Calu3 (cell line): ENCODE data around the gene EGLN1. TPM values are rescaled to one million over a fixed set of nuclear protein-coding genes. Genes with fewer than 3 reads are reported as not detected.
A peak's percentile ranks its signal among the peaks of the same experiment; 100 is the strongest.

Experiments used
- BruUV-seq: library from RNA; stranded (reverse); fragments of 400-500 nt; replicated peaks from 2 replicates; lab custom pipeline; 2021; lab: Mats Ljungman, UMichigan
- CTCF ChIA-PET: fragments of 300-600 bp; sonication (Branson Sonifier 250); formaldehyde crosslinking; loops from one replicate; lab custom pipeline; 2022; ENCODE audit warnings: antibody characterized with exemption; lab: Charles Lee
- DNase-seq: peaks from one replicate; pipeline ENCODE4 v3.0.0; 2022
- H3K27ac Mint-ChIP-seq: one replicate; pipeline ENCODE4 v1.8.0; 2022; ENCODE audit warnings: mixed read lengths; ENCODE audit not compliant: unreplicated experiment
- H3K27me3 Mint-ChIP-seq: one replicate; pipeline ENCODE4 v1.8.0; 2022; ENCODE audit warnings: mixed read lengths; ENCODE audit not compliant: unreplicated experiment
- H3K36me3 Mint-ChIP-seq: one replicate; pipeline ENCODE4 v1.8.0; 2022; ENCODE audit warnings: mild to moderate bottlenecking, moderate library complexity, mixed read lengths; ENCODE audit not compliant: insufficient read depth, unreplicated experiment
- H3K4me1 Mint-ChIP-seq: one replicate; pipeline ENCODE4 v1.8.0; 2022; ENCODE audit warnings: mild to moderate bottlenecking, low read depth, mixed read lengths; ENCODE audit not compliant: unreplicated experiment
- H3K4me3 Mint-ChIP-seq: one replicate; pipeline ENCODE4 v1.8.0; 2022; ENCODE audit warnings: mild to moderate bottlenecking, low read depth, moderate library complexity, mixed read lengths; ENCODE audit not compliant: unreplicated experiment
- H3K9me3 Mint-ChIP-seq: one replicate; pipeline ENCODE4 v1.8.0; 2022; ENCODE audit warnings: low read depth, mixed read lengths; ENCODE audit not compliant: unreplicated experiment
- intact Hi-C: fragments of 100-400 bp; cut with micrococcal nuclease; formaldehyde crosslinking; loops from one replicate; pipeline ENCODE4 v1.10.0; 2022; ENCODE audit not compliant: unreplicated experiment
- total RNA-seq: library from RNA; stranded (reverse); gene quantifications from 2 replicates; pipeline ENCODE4 v1.2.3, GENCODE V29; 2022
- TF ChIP-seq, protein P1 (sequence below): fragments of 200-600 bp; IDR thresholded peaks from one replicate; pipeline ENCODE4 v1.8.0; 2022; ENCODE audit warnings: antibody characterized with exemption; ENCODE audit not compliant: unreplicated experiment

Gene EGLN1
- total RNA-seq, 1 experiment from 2014 or later, result 34.9 TPM

DNA sequence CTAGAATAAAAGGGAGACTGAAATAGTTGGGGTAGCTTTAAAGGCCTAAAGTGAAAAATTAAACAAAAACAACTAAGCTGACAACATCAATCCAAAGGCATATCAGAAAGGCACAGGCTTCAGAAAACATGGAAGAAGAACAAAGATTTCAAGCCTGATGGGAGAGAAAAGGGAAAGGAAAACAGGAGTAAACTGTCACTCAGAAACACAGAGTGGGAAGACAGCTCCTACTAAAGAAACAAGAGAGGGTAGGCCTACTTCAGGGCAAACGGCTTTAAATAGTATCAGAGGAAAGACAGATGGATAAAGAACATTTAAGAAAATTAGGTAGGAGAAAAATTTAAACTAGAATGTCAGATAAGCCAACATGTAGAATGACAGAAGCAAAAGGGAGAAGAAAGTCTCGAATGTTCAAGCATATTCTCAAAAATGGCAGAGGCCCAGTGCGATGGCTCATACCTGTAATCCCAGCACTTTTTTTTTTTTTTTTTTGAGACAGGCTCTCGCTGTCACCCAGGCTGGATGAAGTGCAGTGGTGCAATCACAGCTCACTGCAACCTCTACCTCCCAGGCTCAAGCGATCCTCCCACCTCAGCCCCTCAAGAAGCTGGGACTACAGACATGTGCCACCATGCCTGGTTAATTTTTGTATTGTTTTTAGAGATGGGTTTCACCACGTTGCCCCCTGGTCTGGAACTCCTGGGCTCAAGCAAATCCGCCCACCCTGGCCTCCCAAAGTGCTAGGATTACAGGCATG, 7.6 kb downstream of the EGLN1 start:
- intact Hi-C loops, result loop anchor here (5.0 kb wide), 1 partner anchor 178 kb away; no protein-coding TSS in a partner anchor
- TF ChIP-seq, protein P1, sequence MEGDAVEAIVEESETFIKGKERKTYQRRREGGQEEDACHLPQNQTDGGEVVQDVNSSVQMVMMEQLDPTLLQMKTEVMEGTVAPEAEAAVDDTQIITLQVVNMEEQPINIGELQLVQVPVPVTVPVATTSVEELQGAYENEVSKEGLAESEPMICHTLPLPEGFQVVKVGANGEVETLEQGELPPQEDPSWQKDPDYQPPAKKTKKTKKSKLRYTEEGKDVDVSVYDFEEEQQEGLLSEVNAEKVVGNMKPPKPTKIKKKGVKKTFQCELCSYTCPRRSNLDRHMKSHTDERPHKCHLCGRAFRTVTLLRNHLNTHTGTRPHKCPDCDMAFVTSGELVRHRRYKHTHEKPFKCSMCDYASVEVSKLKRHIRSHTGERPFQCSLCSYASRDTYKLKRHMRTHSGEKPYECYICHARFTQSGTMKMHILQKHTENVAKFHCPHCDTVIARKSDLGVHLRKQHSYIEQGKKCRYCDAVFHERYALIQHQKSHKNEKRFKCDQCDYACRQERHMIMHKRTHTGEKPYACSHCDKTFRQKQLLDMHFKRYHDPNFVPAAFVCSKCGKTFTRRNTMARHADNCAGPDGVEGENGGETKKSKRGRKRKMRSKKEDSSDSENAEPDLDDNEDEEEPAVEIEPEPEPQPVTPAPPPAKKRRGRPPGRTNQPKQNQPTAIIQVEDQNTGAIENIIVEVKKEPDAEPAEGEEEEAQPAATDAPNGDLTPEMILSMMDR, result no peak
- BruUV-seq, result no TSS peak
- peaks cover 17% of the 10 kb centered on the region for H3K36me3 Mint-ChIP-seq
- CTCF ChIA-PET, result interaction anchor here (0.6 to 1.3 kb wide), 7 partner anchors 9 to 1894 kb away, joined by 3 to 4 read pairs (median 3); no protein-coding TSS in a partner anchor
- H3K27ac Mint-ChIP-seq, result peak overlapping the region; percentile 56
- no peaks in the 10 kb centered on the region for H3K27me3 Mint-ChIP-seq
- DNase-seq, result no peak
- H3K4me3 Mint-ChIP-seq, result peak overlapping the region; percentile 22
- peaks cover 48% of the 10 kb centered on the region for H3K4me1 Mint-ChIP-seq
- H3K9me3 Mint-ChIP-seq, result no peaks in the 10 kb centered on the region

GRCh38 chr1:231413749-231414082, 8.4 kb downstream of the EGLN1 start:
- CTCF ChIA-PET, result interaction anchor here (0.6 to 0.9 kb wide), 3 partner anchors 16 to 55 kb away, joined by 3 read pairs; no protein-coding TSS in a partner anchor
- peak overlapping the region; percentile 22 for H3K4me3 Mint-ChIP-seq
- no peaks in the 10 kb centered on the region for H3K9me3 Mint-ChIP-seq
- BruUV-seq, result no TSS peak
- peaks cover 48% of the 10 kb centered on the region for H3K4me1 Mint-ChIP-seq
- TF ChIP-seq, protein P1, result no peak
- intact Hi-C loops, result no loop called here
- peaks cover 12% of the 10 kb centered on the region for H3K36me3 Mint-ChIP-seq
- peak overlapping the region; percentile 56 for H3K27ac Mint-ChIP-seq
- DNase-seq, result no peak
- no peaks in the 10 kb centered on the region for H3K27me3 Mint-ChIP-seq

GRCh38 chr1:231411036-231411531, 11.0 kb downstream of the EGLN1 start:
- intact Hi-C loops, result no loop called here
- H3K36me3 Mint-ChIP-seq, result peaks cover 6% of the 10 kb centered on the region
- TF ChIP-seq, protein P1, result no peak
- BruUV-seq, result no TSS peak
- CTCF ChIA-PET, result interaction anchor here (1.1 kb wide), 1 partner anchor 10 kb away, joined by 3 read pairs; no protein-coding TSS in a partner anchor
- peaks cover 33% of the 10 kb centered on the region for H3K4me1 Mint-ChIP-seq
- no peak for DNase-seq
- H3K4me3 Mint-ChIP-seq, result no peak overlapping the region
- no peaks in the 10 kb centered on the region for H3K9me3 Mint-ChIP-seq
- no peak overlapping the region for H3K27ac Mint-ChIP-seq
- H3K27me3 Mint-ChIP-seq, result no peaks in the 10 kb centered on the region

GRCh38 chr1:231410036-231410612, 12.0 kb downstream of the EGLN1 start:
- no peak overlapping the region for H3K27ac Mint-ChIP-seq
- CTCF ChIA-PET, result no interaction called here
- intact Hi-C loops, result no loop called here
- peaks cover 6% of the 10 kb centered on the region for H3K36me3 Mint-ChIP-seq
- DNase-seq, result no peak
- no peak overlapping the region for H3K4me3 Mint-ChIP-seq
- peaks cover 33% of the 10 kb centered on the region for H3K4me1 Mint-ChIP-seq
- no peaks in the 10 kb centered on the region for H3K9me3 Mint-ChIP-seq
- BruUV-seq, result no TSS peak
- TF ChIP-seq, protein P1, result no peak
- H3K27me3 Mint-ChIP-seq, result no peaks in the 10 kb centered on the region
